Activated CD8-positive, alpha-beta T cell treated with anti-CD3 and anti-CD28 coated beads for 36 hours (primary cell): ENCODE measurements around the gene KCNQ1OT1. TPM values are rescaled to one million over a fixed set of nuclear protein-coding genes. Genes with fewer than 3 reads are reported as not detected.

ENCODE experiments used
- ATAC-seq: fragments of 200-7000 bp; cut with Tn5 transposase; one replicate; pipeline ENCODE4 v1.10.0; 2021; ENCODE audit warnings: mild to moderate bottlenecking, moderate library complexity
- CTCF ChIA-PET: fragments of 350-600 bp; sonication (Branson Sonifier 250); formaldehyde crosslinking; loops from one replicate; lab custom pipeline; 2021; ENCODE audit warnings: antibody characterized with exemption; lab: Charles Lee
- POLR2A ChIA-PET: fragments of 350-600 bp; sonication (Branson Sonifier 250); formaldehyde crosslinking; loops from one replicate; lab custom pipeline; 2021; ENCODE audit warnings: antibody characterized with exemption; lab: Charles Lee
- DNase-seq: peaks from one replicate; pipeline ENCODE4 v3.0.0-alpha.2; 2020
- H3K27ac Mint-ChIP-seq: one replicate; pipeline ENCODE4 v1.8.0; 2021; ENCODE audit warnings: mild to moderate bottlenecking, mixed read lengths
- H3K27me3 Mint-ChIP-seq: one replicate; pipeline ENCODE4 v1.8.0; 2021; ENCODE audit warnings: mixed read lengths
- H3K36me3 Mint-ChIP-seq: one replicate; pipeline ENCODE4 v1.8.0; 2021; ENCODE audit warnings: low read depth, mixed read lengths
- H3K4me1 Mint-ChIP-seq: one replicate; pipeline ENCODE4 v1.8.0; 2021; ENCODE audit warnings: low read depth, mixed read lengths
- H3K4me3 Mint-ChIP-seq: one replicate; pipeline ENCODE4 v1.8.0; 2021; ENCODE audit warnings: mild to moderate bottlenecking, moderate library complexity, mixed read lengths
- H3K9me3 Mint-ChIP-seq: one replicate; pipeline ENCODE4 v1.8.0; 2021; ENCODE audit warnings: mixed read lengths
- intact Hi-C: fragments of 100-400 bp; cut with micrococcal nuclease; formaldehyde crosslinking; loops from one replicate; pipeline ENCODE4 v1.10.0; 2022
- total RNA-seq, 2 experiments: library from RNA; stranded (reverse); gene quantifications; one replicate each; pipeline ENCODE4 v1.2.3, GENCODE V29; 2021
- TF ChIP-seq, protein P1 (sequence below): fragments of 200-600 bp; IDR thresholded peaks from one replicate; pipeline ENCODE4 v1.8.0; 2022; ENCODE audit warnings: antibody characterized with exemption, mild to moderate bottlenecking

KCNQ1OT1 gene
- total RNA-seq, 2 experiments from 2014 or later = 0.22 to 0.23 TPM

DNA sequence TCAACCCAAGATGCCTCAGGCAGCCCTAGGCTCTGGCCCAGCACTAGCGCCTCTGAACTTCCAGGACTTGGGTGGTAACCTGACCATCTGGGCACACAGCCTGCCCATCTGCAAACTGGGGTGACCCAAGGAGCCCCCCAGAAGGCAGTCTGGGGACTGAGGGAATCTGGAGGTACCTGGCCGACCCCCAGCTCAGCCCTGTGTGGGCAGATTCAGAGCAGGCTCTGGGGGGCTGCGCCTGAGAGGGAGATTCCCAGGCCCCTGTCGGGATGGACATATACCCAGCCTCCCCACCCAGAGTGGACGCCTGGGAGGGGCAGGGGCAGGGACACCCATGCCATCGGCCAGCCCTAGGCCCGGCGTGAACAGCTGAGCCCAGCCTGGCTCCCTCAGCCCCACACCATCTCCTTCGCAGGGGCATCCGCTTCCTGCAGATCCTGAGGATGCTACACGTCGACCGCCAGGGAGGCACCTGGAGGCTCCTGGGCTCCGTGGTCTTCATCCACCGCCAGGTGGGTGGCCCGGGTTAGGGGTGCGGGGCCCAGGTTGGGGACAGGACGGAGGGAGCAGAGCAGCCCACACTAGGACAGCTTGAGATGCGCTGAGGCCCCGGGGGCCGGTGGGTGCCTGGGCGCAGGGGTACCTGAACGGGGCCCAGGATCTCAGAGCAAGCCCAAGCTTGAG is 128.1 kb downstream of the KCNQ1OT1 start:
- POLR2A ChIA-PET = no interaction called here
- no peaks in the 10 kb centered on the region for H3K4me1 Mint-ChIP-seq
- intact Hi-C loops = no loop called here
- TF ChIP-seq, protein P1, sequence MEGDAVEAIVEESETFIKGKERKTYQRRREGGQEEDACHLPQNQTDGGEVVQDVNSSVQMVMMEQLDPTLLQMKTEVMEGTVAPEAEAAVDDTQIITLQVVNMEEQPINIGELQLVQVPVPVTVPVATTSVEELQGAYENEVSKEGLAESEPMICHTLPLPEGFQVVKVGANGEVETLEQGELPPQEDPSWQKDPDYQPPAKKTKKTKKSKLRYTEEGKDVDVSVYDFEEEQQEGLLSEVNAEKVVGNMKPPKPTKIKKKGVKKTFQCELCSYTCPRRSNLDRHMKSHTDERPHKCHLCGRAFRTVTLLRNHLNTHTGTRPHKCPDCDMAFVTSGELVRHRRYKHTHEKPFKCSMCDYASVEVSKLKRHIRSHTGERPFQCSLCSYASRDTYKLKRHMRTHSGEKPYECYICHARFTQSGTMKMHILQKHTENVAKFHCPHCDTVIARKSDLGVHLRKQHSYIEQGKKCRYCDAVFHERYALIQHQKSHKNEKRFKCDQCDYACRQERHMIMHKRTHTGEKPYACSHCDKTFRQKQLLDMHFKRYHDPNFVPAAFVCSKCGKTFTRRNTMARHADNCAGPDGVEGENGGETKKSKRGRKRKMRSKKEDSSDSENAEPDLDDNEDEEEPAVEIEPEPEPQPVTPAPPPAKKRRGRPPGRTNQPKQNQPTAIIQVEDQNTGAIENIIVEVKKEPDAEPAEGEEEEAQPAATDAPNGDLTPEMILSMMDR = no peak
- CTCF ChIA-PET = interaction anchor here (1.5 kb wide), 1 partner anchor 41 kb away, joined by 3 read pairs; no protein-coding TSS in a partner anchor
- H3K27me3 Mint-ChIP-seq = no peaks in the 10 kb centered on the region
- ATAC-seq (no peak), DNase-seq (no peak)
- H3K36me3 Mint-ChIP-seq = no peaks in the 10 kb centered on the region
- H3K4me3 Mint-ChIP-seq = no peak overlapping the region
- H3K27ac Mint-ChIP-seq = no peak overlapping the region
- no peaks in the 10 kb centered on the region for H3K9me3 Mint-ChIP-seq

DNA sequence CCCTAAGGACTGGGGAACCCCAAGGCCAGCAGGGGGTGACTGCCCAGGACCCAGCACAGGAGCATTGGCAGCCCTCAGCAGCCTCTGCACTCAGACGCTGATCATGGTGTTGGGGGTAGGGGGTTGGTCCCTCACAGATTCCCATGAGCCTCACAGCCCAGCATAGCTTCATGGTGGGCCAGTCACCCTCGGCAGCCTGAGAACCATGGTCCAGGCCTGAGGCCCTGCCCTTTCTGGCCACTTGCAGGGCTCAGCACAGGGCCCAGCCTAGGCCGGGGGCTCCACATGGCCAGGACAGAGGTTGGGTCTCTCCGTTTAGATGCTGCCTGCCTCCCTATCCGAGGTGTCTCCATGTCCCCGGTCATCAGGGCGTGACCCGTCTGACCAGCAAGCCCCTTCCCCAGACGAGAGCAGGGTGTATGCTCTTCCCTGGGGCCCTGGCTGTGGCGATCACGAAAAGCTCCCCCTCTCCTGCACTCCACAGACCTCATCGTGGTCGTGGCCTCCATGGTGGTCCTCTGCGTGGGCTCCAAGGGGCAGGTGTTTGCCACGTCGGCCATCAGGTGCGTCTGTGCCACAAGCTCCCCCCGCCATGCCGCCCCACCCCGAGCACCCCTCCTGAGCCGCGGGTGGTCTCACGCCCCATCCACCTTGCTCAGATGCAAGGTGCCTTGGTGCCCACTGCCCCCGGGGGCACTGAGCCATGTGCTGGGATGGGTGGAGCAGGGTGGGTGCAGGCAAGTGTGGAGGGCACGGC is 128.8 kb downstream of the KCNQ1OT1 start:
- H3K27ac Mint-ChIP-seq = no peak overlapping the region
- CTCF ChIA-PET = interaction anchor here (1.5 kb wide), 1 partner anchor 40 kb away, joined by 3 read pairs; no protein-coding TSS in a partner anchor
- no peaks in the 10 kb centered on the region for H3K9me3 Mint-ChIP-seq
- POLR2A ChIA-PET = no interaction called here
- no peak overlapping the region for H3K4me3 Mint-ChIP-seq
- no peaks in the 10 kb centered on the region for H3K36me3 Mint-ChIP-seq
- intact Hi-C loops = no loop called here
- DNase-seq (no peak), ATAC-seq (no peak)
- H3K4me1 Mint-ChIP-seq = no peaks in the 10 kb centered on the region
- H3K27me3 Mint-ChIP-seq = no peaks in the 10 kb centered on the region
- TF ChIP-seq, protein P1 = no peak

DNA sequence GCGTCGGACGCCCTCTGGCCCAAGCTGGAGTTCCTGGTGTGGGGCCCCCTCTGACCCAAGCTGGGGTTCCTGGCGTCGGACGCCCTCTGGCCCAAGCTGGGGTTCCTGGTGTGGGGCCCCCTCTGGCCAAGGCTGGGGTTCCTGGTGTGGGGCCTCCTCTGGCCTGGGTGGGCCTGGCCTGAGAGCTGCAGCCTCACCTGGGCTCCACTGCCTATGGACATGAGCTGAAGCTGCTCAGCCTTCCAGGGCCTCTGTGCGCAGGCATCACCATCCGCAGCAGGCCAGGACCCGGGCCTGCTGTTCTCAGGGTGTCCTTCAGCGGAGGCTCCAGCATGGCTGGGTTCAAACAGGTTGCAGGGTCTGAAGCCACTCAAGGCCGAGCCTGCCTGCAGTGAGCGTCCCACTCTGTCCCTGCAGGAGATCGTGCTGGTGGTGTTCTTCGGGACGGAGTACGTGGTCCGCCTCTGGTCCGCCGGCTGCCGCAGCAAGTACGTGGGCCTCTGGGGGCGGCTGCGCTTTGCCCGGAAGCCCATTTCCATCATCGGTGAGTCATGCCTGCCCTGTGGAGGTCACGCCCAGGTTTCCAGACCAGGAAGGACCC is 129.5 kb downstream of the KCNQ1OT1 start:
- ATAC-seq (no peak), DNase-seq (no peak)
- Mint-ChIP-seq H3K9me3 (no peaks in the 10 kb centered on the region), H3K4me1 (no peaks in the 10 kb centered on the region), H3K4me3 (no peak overlapping the region), H3K27ac (no peak overlapping the region), H3K36me3 (no peaks in the 10 kb centered on the region), H3K27me3 (no peaks in the 10 kb centered on the region)
- ChIA-PET CTCF (interaction anchor here (1.5 kb wide), 1 partner anchor 17 kb away, joined by 3 read pairs; no protein-coding TSS in a partner anchor), POLR2A (no interaction called here)
- intact Hi-C loops = no loop called here
- TF ChIP-seq, protein P1 = no peak

DNA sequence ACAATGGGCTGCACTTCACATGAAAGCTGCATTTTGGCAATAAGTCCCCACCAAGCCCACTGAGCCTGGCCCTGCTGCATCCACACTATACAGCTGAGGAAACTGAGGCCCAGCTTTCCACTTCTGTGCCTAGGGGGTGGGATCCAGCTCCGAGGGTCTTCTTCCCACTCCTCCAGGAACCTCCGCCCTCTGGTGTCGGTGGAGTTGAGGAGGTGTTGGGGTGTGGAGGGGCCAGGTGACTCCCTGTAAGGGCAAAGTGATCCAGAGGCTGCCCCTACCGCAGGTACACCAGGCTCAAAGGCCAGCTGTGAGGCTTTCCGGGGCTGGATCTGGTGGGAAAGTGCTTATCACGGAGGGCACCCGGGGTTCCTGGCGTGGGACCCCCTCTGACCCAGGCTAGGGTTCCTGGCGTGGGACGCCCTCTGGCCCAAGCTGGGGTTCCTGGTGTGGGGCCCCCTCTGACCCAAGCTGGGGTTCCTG is 130.0 kb downstream of the KCNQ1OT1 start:
- ATAC-seq (no peak), DNase-seq (no peak)
- no peaks in the 10 kb centered on the region for H3K4me1 Mint-ChIP-seq
- no peaks in the 10 kb centered on the region for H3K36me3 Mint-ChIP-seq
- CTCF ChIA-PET = interaction anchor here (1.5 to 2.1 kb wide), 2 partner anchors 16 to 36 kb away, joined by 3 to 9 read pairs; no protein-coding TSS in a partner anchor
- POLR2A ChIA-PET = no interaction called here
- H3K27me3 Mint-ChIP-seq = no peaks in the 10 kb centered on the region
- H3K27ac Mint-ChIP-seq = no peak overlapping the region
- TF ChIP-seq, protein P1 = no peak
- intact Hi-C loops = no loop called here
- no peak overlapping the region for H3K4me3 Mint-ChIP-seq
- H3K9me3 Mint-ChIP-seq = no peaks in the 10 kb centered on the region
